Right lobe of liver (tissue), 4 donors: Measurements from ENCODE around the gene CREM.

ENCODE experiments used
- POLR2A ChIP-seq: fragments of 450-650 bp; IDR thresholded peaks from one replicate; pipeline ENCODE4 v1.6.1; 2017; ENCODE audit warnings: antibody characterized with exemption, mild to moderate bottlenecking
- TF ChIP-seq, protein P1 (sequence below), 4 donors: fragments of 200-600 bp in 3 of 4; fragments of 450-650 bp in 1 of 4; IDR thresholded peaks; one replicate each; pipeline versions ENCODE4 v1.5.1 to v1.8.0; 2016 to 2022; ENCODE audit warnings: antibody characterized with exemption in 4 of 4, mild to moderate bottlenecking in 2 of 4
- donor health status: DM: no; HTN: no; CAD: no.
- donor health status: DM: no; HTN: no; CAD: no.
- donor health status: DM: no; HTN: yes; CAD: no.

DNA sequence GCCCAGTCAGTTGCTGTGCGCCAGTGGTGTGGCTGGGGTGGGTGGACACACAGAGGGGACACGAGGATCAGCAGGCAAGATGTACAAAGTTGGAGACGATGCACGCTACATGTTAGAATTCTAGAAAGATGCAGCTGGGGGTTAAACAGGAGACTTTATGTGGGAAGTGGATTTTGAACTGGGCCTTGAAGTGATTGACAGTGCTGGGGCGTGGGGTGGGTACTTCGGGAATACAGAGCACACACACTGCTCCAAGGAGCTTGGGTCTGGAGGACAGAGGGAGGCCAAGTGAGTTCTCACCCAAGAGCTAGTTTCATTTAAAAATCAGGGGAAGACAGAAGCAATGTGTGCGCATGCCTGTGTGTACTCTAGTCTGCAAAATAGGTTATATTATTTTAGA lies 87.1 kb downstream of the CREM start:
- TF ChIP-seq, protein P1, sequence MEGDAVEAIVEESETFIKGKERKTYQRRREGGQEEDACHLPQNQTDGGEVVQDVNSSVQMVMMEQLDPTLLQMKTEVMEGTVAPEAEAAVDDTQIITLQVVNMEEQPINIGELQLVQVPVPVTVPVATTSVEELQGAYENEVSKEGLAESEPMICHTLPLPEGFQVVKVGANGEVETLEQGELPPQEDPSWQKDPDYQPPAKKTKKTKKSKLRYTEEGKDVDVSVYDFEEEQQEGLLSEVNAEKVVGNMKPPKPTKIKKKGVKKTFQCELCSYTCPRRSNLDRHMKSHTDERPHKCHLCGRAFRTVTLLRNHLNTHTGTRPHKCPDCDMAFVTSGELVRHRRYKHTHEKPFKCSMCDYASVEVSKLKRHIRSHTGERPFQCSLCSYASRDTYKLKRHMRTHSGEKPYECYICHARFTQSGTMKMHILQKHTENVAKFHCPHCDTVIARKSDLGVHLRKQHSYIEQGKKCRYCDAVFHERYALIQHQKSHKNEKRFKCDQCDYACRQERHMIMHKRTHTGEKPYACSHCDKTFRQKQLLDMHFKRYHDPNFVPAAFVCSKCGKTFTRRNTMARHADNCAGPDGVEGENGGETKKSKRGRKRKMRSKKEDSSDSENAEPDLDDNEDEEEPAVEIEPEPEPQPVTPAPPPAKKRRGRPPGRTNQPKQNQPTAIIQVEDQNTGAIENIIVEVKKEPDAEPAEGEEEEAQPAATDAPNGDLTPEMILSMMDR (IDR thresholded peaks at IDR 0.05) = no peak
- no peak for TF ChIP-seq POLR2A
